SK-N-SH (cell line): ENCODE data around the gene RPH3AL. TPM values are rescaled to one million over a fixed set of nuclear protein-coding genes. Genes with fewer than 3 reads are reported as not detected.

Experiments
- CTCF ChIA-PET: fragments of 300-600, 350-600 bp; formaldehyde crosslinking; extraction: SDS; loops from one replicate; lab custom pipeline; 2021; lab: Yijun Ruan, JAX
- POLR2A ChIA-PET: fragments of 350-600 bp; sonication (Branson Sonifier 250); formaldehyde crosslinking; extraction: SDS; loops from one replicate; lab custom pipeline; 2020; ENCODE audit warnings: antibody characterized with exemption, inconsistent platforms; lab: Yijun Ruan, JAX
- DNase-seq: peaks from one replicate; pipeline ENCODE4 v3.0.0; 2012
- H2AFZ ChIP-seq: fragments of 200-600 bp; sonication (generic); 2 replicates; pipeline ENCODE4 v1.8.1; 2016; ENCODE audit warnings: antibody characterized with exemption, mild to moderate bottlenecking, low read depth
- H3F3A ChIP-seq: fragments of 200-600 bp; sonication (generic); replicated peaks from 2 replicates; pipeline ENCODE3; 2016; ENCODE audit warnings: antibody characterized with exemption, mild to moderate bottlenecking; ENCODE audit not compliant: insufficient read depth
- H3K27ac ChIP-seq, 2 experiments: fragments of 200-500 bp in 1 of 2; fragments of 200-600 bp in 1 of 2; sonication (Bioruptor generic) in 1 of 2; sonication (generic), shearing (Covaris generic) in 1 of 2; 2 replicates each; pipeline versions ENCODE4 v1.5.1 to v1.6.1; 2014 to 2016; ENCODE audit warnings: low read depth in 2 of 2, inconsistent platforms in 1 of 2, low read length in 1 of 2, mild to moderate bottlenecking in 1 of 2, mixed read lengths in 1 of 2
- H3K27me3 ChIP-seq: fragments of 200-600 bp; sonication (generic), shearing (Covaris generic); 2 replicates; pipeline ENCODE4 v1.6.1; 2016; ENCODE audit warnings: mixed run types; ENCODE audit not compliant: insufficient read depth
- H3K36me3 ChIP-seq, 2 experiments: fragments of 200-500 bp in 1 of 2; fragments of 200-600 bp in 1 of 2; sonication (Bioruptor generic) in 1 of 2; sonication (generic) in 1 of 2; replicated peaks in 1 of 2; 2 replicates each; pipeline versions ENCODE3 to v1.5.1; 2014 to 2016; ENCODE audit warnings: low read length in 1 of 2, mild to moderate bottlenecking in 1 of 2; ENCODE audit not compliant: insufficient read depth in 2 of 2, control insufficient read depth in 1 of 2
- H3K4me1 ChIP-seq, 2 experiments: fragments of 200-500 bp in 1 of 2; fragments of 200-600 bp in 1 of 2; sonication (Bioruptor generic) in 1 of 2; sonication (generic), shearing (Covaris generic) in 1 of 2; 2 replicates each; pipeline versions ENCODE4 v1.5.1 to v1.6.1; 2014 to 2016; ENCODE audit warnings: low read depth in 1 of 2, low read length in 1 of 2, mixed run types in 1 of 2; ENCODE audit not compliant: insufficient read depth in 2 of 2, control insufficient read depth in 1 of 2
- H3K4me2 ChIP-seq: fragments of 200-600 bp; sonication (generic), shearing (Covaris generic); 2 replicates; pipeline ENCODE4 v1.6.1; 2017; ENCODE audit warnings: mixed run types
- H3K4me3 ChIP-seq, 2 experiments: fragments of 200-500 bp in 1 of 2; fragments of 200-600 bp in 1 of 2; sonication (Bioruptor generic) in 1 of 2; sonication (generic), shearing (Covaris generic) in 1 of 2; 2 replicates each; pipeline versions ENCODE4 v1.5.1 to v1.8.1; 2014 to 2016; ENCODE audit warnings: low read depth in 2 of 2, inconsistent platforms in 1 of 2, low read length in 1 of 2, mild to moderate bottlenecking in 1 of 2, mixed read lengths in 1 of 2, moderate library complexity in 1 of 2
- H3K79me2 ChIP-seq: fragments of 200-600 bp; sonication (generic); 2 replicates; pipeline ENCODE4 v1.8.1; 2017; ENCODE audit warnings: mild to moderate bottlenecking; ENCODE audit not compliant: insufficient read depth
- H3K9ac ChIP-seq: fragments of 200-600 bp; sonication (generic); 2 replicates; pipeline ENCODE4 v1.6.1; 2017; ENCODE audit warnings: mixed run types
- H3K9me2 ChIP-seq: fragments of 200-600 bp; sonication (generic); 2 replicates; pipeline ENCODE4 v1.6.1; 2017; ENCODE audit warnings: mixed run types
- H3K9me3 ChIP-seq: fragments of 200-600 bp; sonication (generic); 2 replicates; pipeline ENCODE4 v1.6.1; 2017; ENCODE audit warnings: mixed run types, mild to moderate bottlenecking, moderate library complexity
- H4K20me1 ChIP-seq: fragments of 200-600 bp; sonication (generic); 2 replicates; pipeline ENCODE4 v1.6.1; 2017; ENCODE audit warnings: mild to moderate bottlenecking, mixed run types; ENCODE audit not compliant: insufficient read depth
- GABPA ChIP-seq: IDR thresholded peaks from 2 replicates; pipeline ENCODE4 v1.4.0; 2012; ENCODE audit warnings: low read depth, mild to moderate bottlenecking
- NFIC ChIP-seq: IDR thresholded peaks from 2 replicates; pipeline ENCODE4 v1.4.0; 2012; ENCODE audit warnings: borderline replicate concordance
- RAD21 ChIP-seq: IDR thresholded peaks from 2 replicates; pipeline ENCODE4 v1.6.1; 2012; ENCODE audit warnings: mild to moderate bottlenecking, low read length
- RXRA ChIP-seq: IDR thresholded peaks from 2 replicates; pipeline ENCODE4 v1.4.0; 2012; ENCODE audit warnings: low read depth, mild to moderate bottlenecking, borderline replicate concordance
- SIN3A ChIP-seq: IDR thresholded peaks from 2 replicates; pipeline ENCODE4 v1.6.1; 2012; ENCODE audit warnings: low read depth, mild to moderate bottlenecking, low read length, moderate library complexity, borderline replicate concordance
- SMC3 ChIP-seq: IDR thresholded peaks from 2 replicates; pipeline ENCODE4 v1.6.1; 2012; ENCODE audit warnings: low read depth, low read length, improper control_type of control experiment
- TCF12 ChIP-seq: IDR thresholded peaks from 2 replicates; pipeline ENCODE4 v1.4.0; 2012
- TEAD4 ChIP-seq: IDR thresholded peaks from 2 replicates; pipeline ENCODE4 v1.4.0; 2012; ENCODE audit warnings: mild to moderate bottlenecking, borderline replicate concordance; ENCODE audit not compliant: insufficient read depth
- WGBS: methylation state at CpG from one replicate; pipeline ENCODE4 v1.1.6; 2017; ENCODE audit warnings: low lambda C conversion rate; 5-methylcytosine and 5-hydroxymethylcytosine counted together
- polyA plus RNA-seq, 3 experiments: library from polyadenylated mRNA; depleted of rRNA; stranded (reverse); fragments of >200 nt; gene quantifications; 2 replicates each; pipeline ENCODE4 v1.2.3, GENCODE V29; 2012
- TF ChIP-seq, protein P1 (sequence below): fragments of 200-600 bp; sonication (generic); IDR thresholded peaks from 2 replicates; pipeline ENCODE4 v1.6.1; 2017; ENCODE audit warnings: antibody characterized with exemption, mild to moderate bottlenecking, moderate library complexity
- TF ChIP-seq, protein P2 (sequence below): IDR thresholded peaks from 2 replicates; pipeline ENCODE4 v1.6.1; 2012; ENCODE audit warnings: mild to moderate bottlenecking, low read depth, low read length, moderate library complexity
- TF ChIP-seq, protein P3 (sequence below): fragments of 150-350 bp; IDR thresholded peaks from 2 replicates; pipeline ENCODE4 v1.6.1; 2016; ENCODE audit warnings: mild to moderate bottlenecking, low read depth, low read length
- TF ChIP-seq, protein P4 (sequence below): IDR thresholded peaks from 2 replicates; pipeline ENCODE4; 2012

Gene RPH3AL
- polyA plus RNA-seq, 1 of the 3 experiments (the other 2 are of a cell fraction): 2.9 TPM

DNA sequence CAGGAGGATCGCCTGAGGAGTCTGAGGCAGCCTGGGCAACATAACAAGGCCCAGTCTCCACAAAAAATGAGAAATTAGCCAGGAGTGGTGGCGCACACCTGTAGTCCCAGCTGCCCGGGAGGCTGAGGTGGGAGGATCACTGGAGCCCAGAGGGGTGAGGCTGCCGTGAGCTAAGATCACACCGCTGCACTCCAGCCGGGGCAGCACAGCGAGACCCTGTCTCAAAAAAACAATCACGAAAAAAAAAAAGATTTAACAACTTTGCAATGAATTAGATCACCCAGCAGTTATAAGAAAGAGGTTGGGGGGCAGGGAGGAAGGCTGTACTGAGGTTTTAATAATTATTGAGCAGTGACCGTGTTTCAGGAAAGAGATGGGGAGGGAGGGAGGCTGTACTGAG is 49.4 kb downstream of the RPH3AL start:
- no peaks in the 10 kb centered on the region for H3K9me2 ChIP-seq
- no peak for DNase-seq
- H3K36me3 ChIP-seq: no peaks in the 10 kb centered on the region
- no peaks in the 10 kb centered on the region for H3K27me3 ChIP-seq
- H2AFZ ChIP-seq: no peak overlapping the region
- no peaks in the 10 kb centered on the region for H4K20me1 ChIP-seq
- no peak for TF ChIP-seq RXRA
- TF ChIP-seq TEAD4: no peak
- TF ChIP-seq, protein P1, sequence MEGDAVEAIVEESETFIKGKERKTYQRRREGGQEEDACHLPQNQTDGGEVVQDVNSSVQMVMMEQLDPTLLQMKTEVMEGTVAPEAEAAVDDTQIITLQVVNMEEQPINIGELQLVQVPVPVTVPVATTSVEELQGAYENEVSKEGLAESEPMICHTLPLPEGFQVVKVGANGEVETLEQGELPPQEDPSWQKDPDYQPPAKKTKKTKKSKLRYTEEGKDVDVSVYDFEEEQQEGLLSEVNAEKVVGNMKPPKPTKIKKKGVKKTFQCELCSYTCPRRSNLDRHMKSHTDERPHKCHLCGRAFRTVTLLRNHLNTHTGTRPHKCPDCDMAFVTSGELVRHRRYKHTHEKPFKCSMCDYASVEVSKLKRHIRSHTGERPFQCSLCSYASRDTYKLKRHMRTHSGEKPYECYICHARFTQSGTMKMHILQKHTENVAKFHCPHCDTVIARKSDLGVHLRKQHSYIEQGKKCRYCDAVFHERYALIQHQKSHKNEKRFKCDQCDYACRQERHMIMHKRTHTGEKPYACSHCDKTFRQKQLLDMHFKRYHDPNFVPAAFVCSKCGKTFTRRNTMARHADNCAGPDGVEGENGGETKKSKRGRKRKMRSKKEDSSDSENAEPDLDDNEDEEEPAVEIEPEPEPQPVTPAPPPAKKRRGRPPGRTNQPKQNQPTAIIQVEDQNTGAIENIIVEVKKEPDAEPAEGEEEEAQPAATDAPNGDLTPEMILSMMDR: no peak
- TF ChIP-seq, protein P2, sequence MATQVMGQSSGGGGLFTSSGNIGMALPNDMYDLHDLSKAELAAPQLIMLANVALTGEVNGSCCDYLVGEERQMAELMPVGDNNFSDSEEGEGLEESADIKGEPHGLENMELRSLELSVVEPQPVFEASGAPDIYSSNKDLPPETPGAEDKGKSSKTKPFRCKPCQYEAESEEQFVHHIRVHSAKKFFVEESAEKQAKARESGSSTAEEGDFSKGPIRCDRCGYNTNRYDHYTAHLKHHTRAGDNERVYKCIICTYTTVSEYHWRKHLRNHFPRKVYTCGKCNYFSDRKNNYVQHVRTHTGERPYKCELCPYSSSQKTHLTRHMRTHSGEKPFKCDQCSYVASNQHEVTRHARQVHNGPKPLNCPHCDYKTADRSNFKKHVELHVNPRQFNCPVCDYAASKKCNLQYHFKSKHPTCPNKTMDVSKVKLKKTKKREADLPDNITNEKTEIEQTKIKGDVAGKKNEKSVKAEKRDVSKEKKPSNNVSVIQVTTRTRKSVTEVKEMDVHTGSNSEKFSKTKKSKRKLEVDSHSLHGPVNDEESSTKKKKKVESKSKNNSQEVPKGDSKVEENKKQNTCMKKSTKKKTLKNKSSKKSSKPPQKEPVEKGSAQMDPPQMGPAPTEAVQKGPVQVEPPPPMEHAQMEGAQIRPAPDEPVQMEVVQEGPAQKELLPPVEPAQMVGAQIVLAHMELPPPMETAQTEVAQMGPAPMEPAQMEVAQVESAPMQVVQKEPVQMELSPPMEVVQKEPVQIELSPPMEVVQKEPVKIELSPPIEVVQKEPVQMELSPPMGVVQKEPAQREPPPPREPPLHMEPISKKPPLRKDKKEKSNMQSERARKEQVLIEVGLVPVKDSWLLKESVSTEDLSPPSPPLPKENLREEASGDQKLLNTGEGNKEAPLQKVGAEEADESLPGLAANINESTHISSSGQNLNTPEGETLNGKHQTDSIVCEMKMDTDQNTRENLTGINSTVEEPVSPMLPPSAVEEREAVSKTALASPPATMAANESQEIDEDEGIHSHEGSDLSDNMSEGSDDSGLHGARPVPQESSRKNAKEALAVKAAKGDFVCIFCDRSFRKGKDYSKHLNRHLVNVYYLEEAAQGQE: no peak
- no peak for TF ChIP-seq GABPA
- no peak for TF ChIP-seq TCF12
- TF ChIP-seq NFIC: no peak
- ChIA-PET CTCF (no interaction called here), POLR2A (no interaction called here)
- H3K4me2 ChIP-seq: no peak overlapping the region
- H3K9ac ChIP-seq: no peak overlapping the region
- H3K9me3 ChIP-seq: no peaks in the 10 kb centered on the region
- no peaks in the 10 kb centered on the region for H3K79me2 ChIP-seq
- 75% methylated on average over 9 of the region's 9 CpGs for WGBS
- no peaks in the 10 kb centered on the region for H3F3A ChIP-seq
- H3K4me3 ChIP-seq: no peak overlapping the region
- H3K4me1 ChIP-seq: peaks cover 0 to 32% of the 10 kb centered on the region in 2 experiments; a peak in 1 of 4 replicates
- no peak overlapping the region for H3K27ac ChIP-seq

DNA sequence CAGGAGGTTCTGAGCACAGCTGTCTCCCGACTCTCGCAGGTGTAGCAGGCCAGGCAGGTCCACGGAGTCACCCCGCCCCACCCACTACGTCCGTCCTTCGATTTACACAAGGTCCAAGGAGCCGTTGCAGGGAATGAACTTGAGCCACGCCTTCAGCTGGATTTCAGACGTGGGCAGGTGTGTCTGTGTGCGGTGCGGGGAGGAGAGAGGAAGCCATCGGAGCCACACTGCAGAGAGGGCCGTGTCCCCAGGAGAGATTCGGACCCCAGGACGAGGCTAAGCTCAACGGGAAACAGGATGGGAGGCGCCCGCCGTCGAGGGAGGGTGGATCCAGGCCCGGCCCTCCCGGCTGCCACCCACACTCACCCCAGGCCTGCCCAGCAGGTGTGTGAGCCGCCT is 50.3 kb downstream of the RPH3AL start:
- no peaks in the 10 kb centered on the region for H3K36me3 ChIP-seq
- no peaks in the 10 kb centered on the region for H3K79me2 ChIP-seq
- WGBS: 79% methylated on average over 23 of the region's 24 CpGs
- no peak overlapping the region; a peak in 1 of 4 replicates for H3K27ac ChIP-seq
- no peaks in the 10 kb centered on the region for H3K9me3 ChIP-seq
- no peaks in the 10 kb centered on the region for H3K27me3 ChIP-seq
- no peak overlapping the region for H3K4me2 ChIP-seq
- TF ChIP-seq TEAD4 (no peak), SIN3A (no peak), NFIC (no peak), SMC3 (no peak), RAD21 (no peak)
- TF ChIP-seq, protein P3, sequence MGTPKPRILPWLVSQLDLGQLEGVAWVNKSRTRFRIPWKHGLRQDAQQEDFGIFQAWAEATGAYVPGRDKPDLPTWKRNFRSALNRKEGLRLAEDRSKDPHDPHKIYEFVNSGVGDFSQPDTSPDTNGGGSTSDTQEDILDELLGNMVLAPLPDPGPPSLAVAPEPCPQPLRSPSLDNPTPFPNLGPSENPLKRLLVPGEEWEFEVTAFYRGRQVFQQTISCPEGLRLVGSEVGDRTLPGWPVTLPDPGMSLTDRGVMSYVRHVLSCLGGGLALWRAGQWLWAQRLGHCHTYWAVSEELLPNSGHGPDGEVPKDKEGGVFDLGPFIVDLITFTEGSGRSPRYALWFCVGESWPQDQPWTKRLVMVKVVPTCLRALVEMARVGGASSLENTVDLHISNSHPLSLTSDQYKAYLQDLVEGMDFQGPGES: no peak
- TF ChIP-seq, protein P4, sequence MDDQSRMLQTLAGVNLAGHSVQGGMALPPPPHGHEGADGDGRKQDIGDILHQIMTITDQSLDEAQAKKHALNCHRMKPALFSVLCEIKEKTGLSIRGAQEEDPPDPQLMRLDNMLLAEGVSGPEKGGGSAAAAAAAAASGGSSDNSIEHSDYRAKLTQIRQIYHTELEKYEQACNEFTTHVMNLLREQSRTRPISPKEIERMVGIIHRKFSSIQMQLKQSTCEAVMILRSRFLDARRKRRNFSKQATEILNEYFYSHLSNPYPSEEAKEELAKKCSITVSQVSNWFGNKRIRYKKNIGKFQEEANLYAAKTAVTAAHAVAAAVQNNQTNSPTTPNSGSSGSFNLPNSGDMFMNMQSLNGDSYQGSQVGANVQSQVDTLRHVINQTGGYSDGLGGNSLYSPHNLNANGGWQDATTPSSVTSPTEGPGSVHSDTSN: no peak
- no peaks in the 10 kb centered on the region for H4K20me1 ChIP-seq
- ChIA-PET CTCF (interaction anchor here (0.8 to 1.4 kb wide), 2 partner anchors 17 to 59 kb away, joined by 3 to 4 read pairs; no protein-coding TSS in a partner anchor), POLR2A (no interaction called here)
- no peaks in the 10 kb centered on the region for H3F3A ChIP-seq
- H3K4me1 ChIP-seq: peaks cover 0 to 38% of the 10 kb centered on the region in 2 experiments; a peak in 1 of 4 replicates
- H3K9me2 ChIP-seq: no peaks in the 10 kb centered on the region
- no peak overlapping the region for H3K4me3 ChIP-seq
- H2AFZ ChIP-seq: no peak overlapping the region
- no peak overlapping the region for H3K9ac ChIP-seq
- DNase-seq: no peak
